ENCODE measurements around the gene FGGY. TPM values are rescaled to one million over a fixed set of nuclear protein-coding genes. Genes with fewer than 3 reads are reported as not detected.

The FGGY gene
- total RNA-seq, 4 donors from 2014 or later = 24.9 to 35.9 (median 30.5) TPM

GRCh38 chr1:59272507-59272906, 24.4 kb upstream of the FGGY start:
- Histone ChIP-seq H3K36me3 (no peaks in the 10 kb centered on the region), H3K4me1 (no peaks in the 10 kb centered on the region), H3K9me3 (no peaks in the 10 kb centered on the region), H3K27me3 (no peaks in the 10 kb centered on the region), H3K4me3 (no peak overlapping the region), H3K27ac (peak overlapping the region in 1 of 4 donors; percentile 2)
- in situ Hi-C loops (cut with MboI; ENCODE audit: low sequenced_read_pairs in 4 of 4) = no loop called here
- peak; percentile 53 to 66 for ATAC-seq
- no peak for TF ChIP-seq POLR2A (IDR thresholded peaks at IDR 0.05)
- TF ChIP-seq, protein P1, sequence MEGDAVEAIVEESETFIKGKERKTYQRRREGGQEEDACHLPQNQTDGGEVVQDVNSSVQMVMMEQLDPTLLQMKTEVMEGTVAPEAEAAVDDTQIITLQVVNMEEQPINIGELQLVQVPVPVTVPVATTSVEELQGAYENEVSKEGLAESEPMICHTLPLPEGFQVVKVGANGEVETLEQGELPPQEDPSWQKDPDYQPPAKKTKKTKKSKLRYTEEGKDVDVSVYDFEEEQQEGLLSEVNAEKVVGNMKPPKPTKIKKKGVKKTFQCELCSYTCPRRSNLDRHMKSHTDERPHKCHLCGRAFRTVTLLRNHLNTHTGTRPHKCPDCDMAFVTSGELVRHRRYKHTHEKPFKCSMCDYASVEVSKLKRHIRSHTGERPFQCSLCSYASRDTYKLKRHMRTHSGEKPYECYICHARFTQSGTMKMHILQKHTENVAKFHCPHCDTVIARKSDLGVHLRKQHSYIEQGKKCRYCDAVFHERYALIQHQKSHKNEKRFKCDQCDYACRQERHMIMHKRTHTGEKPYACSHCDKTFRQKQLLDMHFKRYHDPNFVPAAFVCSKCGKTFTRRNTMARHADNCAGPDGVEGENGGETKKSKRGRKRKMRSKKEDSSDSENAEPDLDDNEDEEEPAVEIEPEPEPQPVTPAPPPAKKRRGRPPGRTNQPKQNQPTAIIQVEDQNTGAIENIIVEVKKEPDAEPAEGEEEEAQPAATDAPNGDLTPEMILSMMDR (IDR thresholded peaks at IDR 0.05 in 4 of 5, conservative IDR thresholded peaks at IDR 0.05 in 1 of 5) = no peak
- no peak for DNase-seq
- intact Hi-C loops (cut with DNase I; ENCODE audit: low total_unique reads) = no loop called here

DNA sequence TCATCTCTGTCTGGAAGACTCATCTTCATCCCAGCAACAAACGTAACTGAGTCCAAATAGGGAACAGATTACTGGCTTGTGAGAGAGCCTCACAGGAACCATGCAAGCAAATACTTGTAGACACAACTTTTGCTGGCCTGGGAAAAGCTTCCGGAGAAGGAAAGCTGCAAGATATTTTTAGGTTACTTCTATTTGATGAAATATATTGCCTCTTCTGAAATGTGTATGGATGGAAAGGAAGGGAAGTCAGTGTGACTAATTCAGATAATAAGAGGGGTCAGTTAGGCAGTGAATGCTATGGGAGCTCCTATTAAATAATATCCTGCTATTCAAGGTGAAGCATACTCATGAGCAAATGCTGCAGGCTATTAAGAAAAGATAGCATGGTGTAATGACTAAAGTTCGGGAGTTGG, 20.4 kb upstream of the FGGY start:
- TF ChIP-seq, protein P1 (IDR thresholded peaks at IDR 0.05 in 4 of 5, conservative IDR thresholded peaks at IDR 0.05 in 1 of 5) = no peak
- no peak for TF ChIP-seq POLR2A (IDR thresholded peaks at IDR 0.05)
- Histone ChIP-seq H3K9me3 (no peaks in the 10 kb centered on the region), H3K4me3 (no peak overlapping the region), H3K27ac (no peak overlapping the region), H3K4me1 (no peaks in the 10 kb centered on the region), H3K36me3 (no peaks in the 10 kb centered on the region), H3K27me3 (no peaks in the 10 kb centered on the region)
- intact Hi-C loops (cut with DNase I; ENCODE audit: low total_unique reads) (no loop called here), in situ Hi-C loops (cut with MboI; ENCODE audit: low sequenced_read_pairs in 4 of 4) (loop anchor here in 2 of 4 donors (25.0 kb wide), 1 partner anchor 389 kb away; no protein-coding TSS in a partner anchor)
- ATAC-seq (no peak), DNase-seq (no peak)

GRCh38 chr1:59278780-59279354, 18.0 kb upstream of the FGGY start:
- Histone ChIP-seq H3K9me3 (no peaks in the 10 kb centered on the region), H3K36me3 (no peaks in the 10 kb centered on the region), H3K27me3 (no peaks in the 10 kb centered on the region), H3K4me3 (no peak overlapping the region), H3K27ac (no peak overlapping the region), H3K4me1 (no peaks in the 10 kb centered on the region)
- ATAC-seq (no peak), DNase-seq (no peak)
- intact Hi-C loops (cut with DNase I; ENCODE audit: low total_unique reads) = no loop called here
- in situ Hi-C loops (cut with MboI; ENCODE audit: low sequenced_read_pairs in 4 of 4) = loop anchor here in 2 of 4 donors (25.0 kb wide), 1 partner anchor 392 kb away; no protein-coding TSS in a partner anchor
- TF ChIP-seq, protein P1 (IDR thresholded peaks at IDR 0.05 in 4 of 5, conservative IDR thresholded peaks at IDR 0.05 in 1 of 5) = no peak
- TF ChIP-seq POLR2A (IDR thresholded peaks at IDR 0.05) = no peak

DNA sequence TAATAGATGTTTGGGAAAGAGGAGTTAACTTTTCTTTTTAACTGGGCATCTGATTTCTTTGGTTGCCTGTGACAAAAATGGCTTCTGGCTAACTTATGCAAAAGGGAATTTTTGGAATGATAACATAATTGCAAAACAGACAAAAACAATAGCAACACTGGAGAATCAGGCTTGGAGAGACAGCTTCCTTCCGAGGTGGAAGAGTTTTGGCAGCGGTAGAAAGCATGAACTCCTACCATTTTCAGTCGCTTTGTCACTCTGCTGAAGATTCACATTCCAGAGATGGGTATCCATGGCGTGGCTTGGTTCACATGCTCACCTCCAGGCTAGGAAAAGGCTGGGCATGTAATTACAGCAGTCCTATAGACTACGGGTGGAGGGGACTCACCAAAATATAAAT, 17.2 kb upstream of the FGGY start:
- H3K4me1 ChIP-seq = no peaks in the 10 kb centered on the region
- intact Hi-C loops (cut with DNase I; ENCODE audit: low total_unique reads) (no loop called here), in situ Hi-C loops (cut with MboI; ENCODE audit: low sequenced_read_pairs in 4 of 4) (loop anchor here in 2 of 4 donors (25.0 kb wide), 1 partner anchor 392 kb away; no protein-coding TSS in a partner anchor)
- no peak for TF ChIP-seq POLR2A (IDR thresholded peaks at IDR 0.05)
- TF ChIP-seq, protein P1 (IDR thresholded peaks at IDR 0.05 in 4 of 5, conservative IDR thresholded peaks at IDR 0.05 in 1 of 5) = no peak
- no peak overlapping the region for H3K4me3 ChIP-seq
- DNase-seq (no peak), ATAC-seq (no peak)
- no peaks in the 10 kb centered on the region for H3K9me3 ChIP-seq
- H3K27me3 ChIP-seq = no peaks in the 10 kb centered on the region
- no peak overlapping the region for H3K27ac ChIP-seq
- H3K36me3 ChIP-seq = no peaks in the 10 kb centered on the region
